ENCODE measurements around the gene ANGPTL2. TPM values are rescaled to one million over a fixed set of nuclear protein-coding genes. Genes with fewer than 3 reads are reported as not detected.

Gene ANGPTL2
- total and polyA plus RNA-seq, 7 donors: 8.9 to 208 (median 15.0) TPM

GRCh38 chr9:127140842-127141675, 18.6 kb upstream of the ANGPTL2 start:
- H3K4me3 ChIP-seq: no peak overlapping the region
- H3K9me3 ChIP-seq: no peaks in the 10 kb centered on the region
- intact Hi-C loops (cut with DNase I): no loop called here
- H3K27ac ChIP-seq: peak overlapping the region; percentile 82
- TF ChIP-seq CTCF (IDR thresholded peaks at IDR 0.05): no peak
- ATAC-seq (no peak), DNase-seq (no peak)
- no peaks in the 10 kb centered on the region for H3K27me3 ChIP-seq (ENCODE audit: insufficient read depth in 3 of 3, low read length in 2 of 3)
- H3K36me3 ChIP-seq (ENCODE audit: insufficient read depth in 1 of 2, low read depth in 1 of 2): no peaks in the 10 kb centered on the region
- peaks cover 81% of the 10 kb centered on the region for H3K4me1 ChIP-seq
- 60 to 80% (median 73%) methylated on average over 9 of the region's 9 CpGs for WGBS, 3 donors

GRCh38 chr9:127140181-127140580, 17.7 kb upstream of the ANGPTL2 start:
- Histone ChIP-seq H3K4me1 (peaks cover 84% of the 10 kb centered on the region), H3K27ac (peak overlapping the region; percentile 82), H3K36me3 (ENCODE audit: insufficient read depth in 1 of 2, low read depth in 1 of 2) (no peaks in the 10 kb centered on the region), H3K27me3 (ENCODE audit: insufficient read depth in 3 of 3, low read length in 2 of 3) (no peaks in the 10 kb centered on the region), H3K4me3 (no peak overlapping the region), H3K9me3 (no peaks in the 10 kb centered on the region)
- WGBS, 3 donors: 34 to 68% (median 41%) methylated on average over 6 of the region's 6 CpGs
- ATAC-seq: no peak
- intact Hi-C loops (cut with DNase I): no loop called here
- DNase-seq: no peak
- no peak for TF ChIP-seq CTCF (IDR thresholded peaks at IDR 0.05)

- no peak for TF ChIP-seq CTCF (IDR thresholded peaks at IDR 0.05)
- no peaks in the 10 kb centered on the region for H3K27me3 ChIP-seq (ENCODE audit: insufficient read depth in 3 of 3, low read length in 2 of 3)
- intact Hi-C loops (cut with DNase I): no loop called here
- no peaks in the 10 kb centered on the region for H3K9me3 ChIP-seq
- H3K27ac ChIP-seq: peak overlapping the region; percentile 82
- DNase-seq (no peak), ATAC-seq (peak in 2 of 4 donors; percentile 55 to 65)
- H3K36me3 ChIP-seq (ENCODE audit: insufficient read depth in 1 of 2, low read depth in 1 of 2): no peaks in the 10 kb centered on the region
- no peak overlapping the region for H3K4me3 ChIP-seq
- WGBS, 3 donors: 39 to 59% (median 40%) methylated on average over 6 of the region's 6 CpGs
- H3K4me1 ChIP-seq: peaks cover 84% of the 10 kb centered on the region
Measured at GRCh38 chr9:127139775-127140174, 17.3 kb upstream of the ANGPTL2 start.

- Histone ChIP-seq H3K4me3 (no peak overlapping the region), H3K4me1 (peaks cover 84% of the 10 kb centered on the region), H3K27ac (peak overlapping the region; percentile 82), H3K9me3 (no peaks in the 10 kb centered on the region), H3K36me3 (ENCODE audit: insufficient read depth in 1 of 2, low read depth in 1 of 2) (no peaks in the 10 kb centered on the region), H3K27me3 (ENCODE audit: insufficient read depth in 3 of 3, low read length in 2 of 3) (no peaks in the 10 kb centered on the region)
- no peak for TF ChIP-seq CTCF (IDR thresholded peaks at IDR 0.05)
- WGBS, 3 donors: 43 to 57% (median 43%) methylated on average over 8 of the region's 8 CpGs
- peak in 1 of 2 donors; percentile 70 for DNase-seq
- intact Hi-C loops (cut with DNase I): no loop called here
- peak; percentile 81 to 94 (median 84) for ATAC-seq
Measured at GRCh38 chr9:127139071-127139731, 16.8 kb upstream of the ANGPTL2 start.

Measured in psoas muscle (tissue), 8 donors.